HEK293 (cell line): Measurements from ENCODE around the gene CLEC14A.

Source experiments
- CTCF ChIA-PET: fragments of 350-600 bp; formaldehyde crosslinking; extraction: SDS; loops from one replicate; lab custom pipeline; 2021; ENCODE audit warnings: antibody characterized with exemption; lab: Yijun Ruan, JAX
- POLR2A ChIA-PET: fragments of 300-600 bp; formaldehyde crosslinking; extraction: SDS; loops from one replicate; lab custom pipeline; 2020; ENCODE audit warnings: antibody characterized with exemption, inconsistent platforms; lab: Yijun Ruan, JAX
- H3K27ac ChIP-seq: fragments of 200-500 bp; sonication (Bioruptor generic); 2 replicates; pipeline ENCODE4 v1.5.1; 2014; ENCODE audit warnings: low read depth, low read length, control low read depth, inconsistent platforms; ENCODE audit errors: extremely low read depth
- H3K36me3 ChIP-seq, 2 experiments: fragments of 200-500 bp in 1 of 2; sonication (Bioruptor generic) in 1 of 2; 1 replicate in 1 of 2; 2 replicates in 1 of 2; pipeline ENCODE4 v1.5.1; 2014 to 2017; ENCODE audit warnings: inconsistent platforms in 2 of 2, low read length in 2 of 2; ENCODE audit not compliant: control insufficient read depth in 2 of 2, insufficient read depth in 1 of 2
- H3K4me1 ChIP-seq: fragments of 200-500 bp; sonication (Bioruptor generic); 2 replicates; pipeline ENCODE4 v1.5.1; 2014; ENCODE audit warnings: mild to moderate bottlenecking, low read length, inconsistent platforms; ENCODE audit not compliant: control insufficient read depth, insufficient read depth
- H3K4me3 ChIP-seq: 2 replicates; pipeline ENCODE4 v1.5.1; 2011; ENCODE audit warnings: low read depth, mild to moderate bottlenecking, control low read depth, low read length, moderate library complexity
- H3K9me3 ChIP-seq: fragments of 200-500 bp; sonication (Bioruptor generic); 2 replicates; pipeline ENCODE4 v1.5.1; 2014; ENCODE audit warnings: low read depth, low read length, inconsistent platforms; ENCODE audit not compliant: control insufficient read depth, insufficient read depth
- IKZF3 ChIP-seq: fragments of 450-650 bp; IDR thresholded peaks from 2 replicates; pipeline ENCODE4 v1.5.0; 2018; ENCODE audit warnings: missing biosample characterization, mild to moderate bottlenecking, missing genetic modification characterization, moderate library complexity
- INSM2 ChIP-seq: fragments of 450-650 bp; formaldehyde crosslinking; IDR thresholded peaks from 2 replicates; pipeline ENCODE4 v1.5.1; 2016; ENCODE audit warnings: missing biosample characterization, missing genetic modification characterization
- ZBTB17 ChIP-seq: fragments of 450-650 bp; formaldehyde crosslinking; IDR thresholded peaks from 2 replicates; pipeline ENCODE4 v1.5.1; 2016; ENCODE audit warnings: missing biosample characterization, missing genetic modification characterization
- ZBTB48 ChIP-seq: fragments of 450-650 bp; formaldehyde crosslinking; IDR thresholded peaks from 2 replicates; pipeline ENCODE4 v1.5.1; 2016; ENCODE audit warnings: missing biosample characterization, missing genetic modification characterization
- ZIC2 ChIP-seq: fragments of 450-650 bp; formaldehyde crosslinking; IDR thresholded peaks from 2 replicates; pipeline ENCODE4 v1.5.1; 2016; ENCODE audit warnings: missing biosample characterization, missing genetic modification characterization
- ZNF184 ChIP-seq: fragments of 450-650 bp; IDR thresholded peaks from 2 replicates; pipeline ENCODE4 v1.5.1; 2018; ENCODE audit warnings: missing biosample characterization, mild to moderate bottlenecking, missing genetic modification characterization
- ZNF19 ChIP-seq: fragments of 450-650 bp; formaldehyde crosslinking; IDR thresholded peaks from 2 replicates; pipeline ENCODE4; 2016; ENCODE audit warnings: missing biosample characterization, missing genetic modification characterization, low read depth
- ZNF24 ChIP-seq: fragments of 450-650 bp; formaldehyde crosslinking; IDR thresholded peaks from 2 replicates; pipeline ENCODE4 v1.5.1; 2016; ENCODE audit warnings: missing biosample characterization, missing genetic modification characterization
- ZNF280D ChIP-seq: fragments of 450-650 bp; formaldehyde crosslinking; IDR thresholded peaks from 2 replicates; pipeline ENCODE4 v1.5.1; 2016; ENCODE audit warnings: missing biosample characterization, missing genetic modification characterization
- ZNF391 ChIP-seq: fragments of 450-650 bp; formaldehyde crosslinking; IDR thresholded peaks from 2 replicates; pipeline ENCODE4 v1.5.1; 2016; ENCODE audit warnings: low read depth, missing biosample characterization, missing genetic modification characterization, borderline replicate concordance
- ZNF48 ChIP-seq: fragments of 450-650 bp; formaldehyde crosslinking; IDR thresholded peaks from 2 replicates; pipeline ENCODE4 v1.5.1; 2016; ENCODE audit warnings: missing biosample characterization, missing genetic modification characterization
- ZNF501 ChIP-seq: fragments of 450-650 bp; formaldehyde crosslinking; IDR thresholded peaks from 2 replicates; pipeline ENCODE4 v1.5.1; 2016; ENCODE audit warnings: missing biosample characterization, missing genetic modification characterization
- ZNF776 ChIP-seq: fragments of 450-650 bp; formaldehyde crosslinking; IDR thresholded peaks from 2 replicates; pipeline ENCODE4 v1.5.0; 2017; ENCODE audit warnings: missing biosample characterization, missing genetic modification characterization, borderline replicate concordance
- ZNF777 ChIP-seq: fragments of 450-650 bp; formaldehyde crosslinking; IDR thresholded peaks from 2 replicates; pipeline ENCODE4 v1.5.1; 2017; ENCODE audit warnings: missing biosample characterization, missing genetic modification characterization, borderline replicate concordance
- ZSCAN4 ChIP-seq: fragments of 450-650 bp; formaldehyde crosslinking; IDR thresholded peaks from 2 replicates; pipeline ENCODE4 v1.5.1; 2017; ENCODE audit warnings: missing biosample characterization, missing genetic modification characterization

The CLEC14A gene

GRCh38 chr14:38207736-38208617, 47.9 kb downstream of the CLEC14A start, which contains the start of gene SSTR1:
TSS of gene SSTR1 (plus strand) at chr14:38207904. CDS start at chr14:38209390, 1,486 bp downstream.
- H3K9me3 ChIP-seq = peaks cover 3% of the 10 kb centered on the region; the same call in 1 of the 2 replicates
- CTCF ChIA-PET = interaction anchor here (0.5 to 2.4 kb wide), 4 partner anchors 9 to 56 kb away, joined by 3 to 20 read pairs (median 4); no protein-coding TSS in a partner anchor
- no peaks in the 10 kb centered on the region for H3K36me3 ChIP-seq
- H3K27ac ChIP-seq = no peak within 1 kb of the TSS
- H3K4me3 ChIP-seq = peak within 1 kb of the TSS; percentile 26
- TF ChIP-seq ZBTB17 (tag by site-specific recombination) (peak; percentile 38), IKZF3 (no peak), ZIC2 (tag by site-specific recombination) (peak; percentile 35), ZNF391 (tag by site-specific recombination) (no peak), ZBTB48 (tag by site-specific recombination) (0 out of 2 replicates have a peak, but pooled peaks have one; percentile 61), ZNF19 (tag by site-specific recombination) (no peak), ZNF776 (tag by site-specific recombination) (no peak)
- no peaks in the 10 kb centered on the region; the same call in 1 of the 2 replicates for H3K4me1 ChIP-seq
- POLR2A ChIA-PET = no interaction called here

- TF ChIP-seq IKZF3 (no peak), ZNF48 (tag by site-specific recombination) (no peak), ZNF280D (no peak), ZSCAN4 (tag by site-specific recombination) (no peak), INSM2 (no peak), ZNF777 (tag by site-specific recombination) (no peak), ZNF24 (tag by site-specific recombination) (no peak), ZNF184 (tag by site-specific recombination) (no peak), ZNF501 (tag by site-specific recombination) (no peak)
- H3K36me3 ChIP-seq = no peaks in the 10 kb centered on the region
- H3K4me3 ChIP-seq = no peak overlapping the region
- H3K4me1 ChIP-seq = no peaks in the 10 kb centered on the region; the same call in 1 of the 2 replicates
- H3K9me3 ChIP-seq = peaks cover 3% of the 10 kb centered on the region; the same call in 1 of the 2 replicates
- CTCF ChIA-PET = interaction anchor here (0.5 to 2.4 kb wide), 3 partner anchors 10 to 56 kb away, joined by 3 to 20 read pairs (median 3); no protein-coding TSS in a partner anchor
- no peak overlapping the region for H3K27ac ChIP-seq
- POLR2A ChIA-PET = no interaction called here
These were observed 48.5 kb downstream of the CLEC14A start for GRCh38 chr14:38207377-38207735.
